Measurements from ENCODE around the gene KEAP1. TPM values are rescaled to one million over a fixed set of nuclear protein-coding genes. Genes with fewer than 3 reads are reported as not detected.

The KEAP1 gene
- total and polyA plus RNA-seq, 10 of the 15 experiments (the other 5 are each of a cell fraction or from before 2014, with no cell fraction given), result 1.4 to 87.7 (median 48.6) TPM

DNA sequence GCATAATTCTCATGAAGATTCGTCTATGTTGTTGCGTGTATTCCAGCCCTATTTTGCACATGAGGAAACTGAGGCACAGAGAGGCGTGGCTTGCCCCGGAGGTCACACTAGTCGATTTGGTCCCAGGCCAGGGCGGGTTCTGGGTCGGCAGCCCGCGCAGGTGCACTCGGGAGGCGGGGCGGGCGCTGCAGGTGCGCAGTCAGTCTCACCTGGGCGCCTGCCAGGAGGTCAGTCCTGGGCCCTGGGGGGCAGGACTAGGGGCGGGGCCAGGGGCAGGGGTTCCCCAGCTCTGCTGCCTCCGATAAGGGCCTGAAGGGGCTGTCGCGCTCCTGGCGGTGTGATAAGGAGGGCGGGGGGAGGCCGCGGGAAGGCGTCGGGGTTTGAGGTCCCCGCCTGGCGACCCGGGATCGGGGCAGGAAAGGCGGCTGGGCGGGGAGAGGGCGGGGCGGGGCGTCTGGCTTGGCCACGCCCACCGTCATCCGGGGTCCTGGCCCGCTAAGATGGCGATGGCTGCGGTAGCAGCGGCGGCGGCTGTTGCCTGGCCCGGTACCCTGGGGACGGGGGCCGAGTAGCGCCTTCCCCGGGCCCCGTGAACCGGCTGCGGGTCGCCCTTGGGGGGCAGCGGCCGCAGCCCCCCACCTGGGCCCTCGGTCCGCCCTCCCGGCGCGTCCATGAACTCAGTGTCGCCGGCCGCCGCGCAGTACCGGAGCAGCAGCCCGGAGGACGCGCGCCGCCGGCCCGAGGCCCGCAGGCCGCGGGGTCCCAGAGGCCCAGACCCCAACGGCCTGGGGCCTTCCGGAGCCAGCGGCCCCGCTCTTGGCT, 40.5 kb upstream of the KEAP1 start, which contains the start of gene ATG4D:
TSS of gene ATG4D (plus strand) at position 485 of the 822 bp plus-strand sequence. CDS start at position 672, 187 bp downstream.
- H3K27me3 ChIP-seq (replicated peaks in 1 of 2; ENCODE audit: control insufficient read depth in 2 of 2, insufficient read depth in 2 of 2, low read length in 1 of 2), result peaks cover 0 to 4% of the 10 kb centered on the region in 2 experiments; a peak in 1 of 4 replicates
- CTCF ChIA-PET, result interaction anchor here (1.4 to 3.4 kb wide), 7 partner anchors 26 to 157 kb away, joined by 3 to 35 read pairs (median 7); partner anchors contain the start of genes CDC37, CDKN2D and QTRT1
- no TSS peak for BruUV-seq (replicated peaks)
- SMC1A ChIA-PET (ENCODE audit: uncharacterized antibody, unreplicated experiment), result interaction anchor here (1.3 to 1.7 kb wide), 3 partner anchors 24 to 45 kb away, joined by 3 to 7 read pairs (median 5); no protein-coding TSS in a partner anchor
- peak within 1 kb of the TSS; percentile 83 for H3K27ac ChIP-seq (ENCODE audit: control insufficient read depth, insufficient read depth)
- RAD21 ChIA-PET (ENCODE audit: unreplicated experiment), result interaction anchor here (0.7 to 3.1 kb wide), 6 partner anchors 9 to 127 kb away, joined by 3 to 16 read pairs (median 4); partner anchors contain the start of gene CDKN2D
- H4K20me1 ChIP-seq (ENCODE audit: control insufficient read depth, insufficient read depth), result no peaks in the 10 kb centered on the region
- WGBS (ENCODE audit: insufficient coverage, insufficient replicate concordance, low lambda C conversion rate, missing lambda C conversion rate), result under 1% methylated on average over 55 of the region's 79 CpGs
- FAIRE-seq, result peak; percentile 41
- H3K36me3 ChIP-seq (ENCODE audit: control insufficient read depth in 2 of 2, insufficient read depth in 2 of 2, low read length in 1 of 2), result peaks cover 0 to 1% of the 10 kb centered on the region in 2 experiments; a peak in 2 of 4 replicates
- H3K4me2 ChIP-seq (ENCODE audit: control insufficient read depth, insufficient read depth), result peak within 1 kb of the TSS; percentile 100
- H3K9ac ChIP-seq (ENCODE audit: control insufficient read depth, insufficient read depth, low read length), result peak within 1 kb of the TSS; percentile 97
- no peak for DNase-seq (ENCODE audit: low read depth, low spot score)
- H3K9me3 ChIP-seq (replicated peaks; ENCODE audit: control insufficient read depth, insufficient read depth, low read length), result no peaks in the 10 kb centered on the region
- peak; percentile 91 for ATAC-seq
- H3K4me3 ChIP-seq, result peak within 1 kb of the TSS; percentile 93
- peak within 1 kb of the TSS; percentile 86 for H2AFZ ChIP-seq (ENCODE audit: control insufficient read depth, low read depth, low read length)
- H3K4me1 ChIP-seq (ENCODE audit: control insufficient read depth, insufficient read depth, low read length), result peaks cover 11% of the 10 kb centered on the region
- in situ Hi-C loops (cut with MboI) (no loop called here), intact Hi-C loops (cut with micrococcal nuclease; ENCODE audit: unreplicated experiment) (loop anchor here (1.0 kb wide), 1 partner anchor 23 kb away; the partner anchor contains the start of gene KRI1)
- POLR2A ChIA-PET, result interaction anchor here (0.5 to 2.5 kb wide), 4 partner anchors 8 to 528 kb away, joined by 3 to 6 read pairs (median 6); no protein-coding TSS in a partner anchor
- peaks cover 11% of the 10 kb centered on the region for H3K79me2 ChIP-seq (ENCODE audit: control insufficient read depth, insufficient read depth, low read length)
- TF ChIP-seq MXI1 (IDR thresholded peaks at IDR 0.05; ENCODE audit: low read depth, low read length), result no peak
- no peak for TF ChIP-seq KAT2A (conservative IDR thresholded peaks at IDR 0.05; ENCODE audit: control insufficient read depth, low read depth, low read length)
- TF ChIP-seq, protein P1, sequence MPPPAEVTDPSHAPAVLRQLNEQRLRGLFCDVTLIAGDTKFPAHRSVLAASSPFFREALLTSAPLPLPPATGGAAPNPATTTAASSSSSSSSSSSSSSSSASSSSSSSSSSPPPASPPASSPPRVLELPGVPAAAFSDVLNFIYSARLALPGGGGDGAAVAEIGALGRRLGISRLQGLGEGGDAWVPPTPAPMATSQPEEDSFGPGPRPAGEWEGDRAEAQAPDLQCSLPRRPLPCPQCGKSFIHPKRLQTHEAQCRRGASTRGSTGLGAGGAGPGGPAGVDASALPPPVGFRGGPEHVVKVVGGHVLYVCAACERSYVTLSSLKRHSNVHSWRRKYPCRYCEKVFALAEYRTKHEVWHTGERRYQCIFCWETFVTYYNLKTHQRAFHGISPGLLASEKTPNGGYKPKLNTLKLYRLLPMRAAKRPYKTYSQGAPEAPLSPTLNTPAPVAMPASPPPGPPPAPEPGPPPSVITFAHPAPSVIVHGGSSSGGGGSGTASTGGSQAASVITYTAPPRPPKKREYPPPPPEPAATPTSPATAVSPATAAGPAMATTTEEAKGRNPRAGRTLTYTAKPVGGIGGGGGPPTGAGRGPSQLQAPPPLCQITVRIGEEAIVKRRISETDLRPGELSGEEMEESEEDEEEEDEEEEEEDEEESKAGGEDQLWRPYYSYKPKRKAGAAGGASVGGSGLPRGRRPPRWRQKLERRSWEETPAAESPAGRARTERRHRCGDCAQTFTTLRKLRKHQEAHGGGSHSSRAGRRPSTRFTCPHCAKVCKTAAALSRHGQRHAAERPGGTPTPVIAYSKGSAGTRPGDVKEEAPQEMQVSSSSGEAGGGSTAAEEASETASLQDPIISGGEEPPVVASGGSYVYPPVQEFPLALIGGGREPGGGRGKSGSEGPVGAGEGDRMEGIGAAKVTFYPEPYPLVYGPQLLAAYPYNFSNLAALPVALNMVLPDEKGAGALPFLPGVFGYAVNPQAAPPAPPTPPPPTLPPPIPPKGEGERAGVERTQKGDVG (CRISPR knock-in tag; IDR thresholded peaks at IDR 0.05), result no peak
- no peak for TF ChIP-seq REST (IDR thresholded peaks at IDR 0.05; ENCODE audit: low read depth, low read length)
- TF ChIP-seq YBX1 (IDR thresholded peaks at IDR 0.05), result no peak
- TF ChIP-seq ETV6 (conservative IDR thresholded peaks at IDR 0.05 in 1 of 2, IDR thresholded peaks at IDR 0.05 in 1 of 2; ENCODE audit: borderline replicate concordance in 1 of 2, low read depth in 1 of 2), result no peak
- TF ChIP-seq ZNF24 (IDR thresholded peaks at IDR 0.05), result 0 out of 2 replicates have a peak, but pooled peaks have one; percentile 34
- TF ChIP-seq DPF2 (IDR thresholded peaks at IDR 0.05), result peak; percentile 66
- TF ChIP-seq MTA2 (IDR thresholded peaks at IDR 0.05; ENCODE audit: low read depth), result no peak
- no peak for TF ChIP-seq ZBTB11 (CRISPR knock-in tag; IDR thresholded peaks at IDR 0.05)
- no peak for TF ChIP-seq NR2C2 (IDR thresholded peaks at IDR 0.05; ENCODE audit: borderline replicate concordance, control insufficient read depth, insufficient read length, low read depth)

Measured in GM12878 (cell line).